ENCODE data around the gene PORCN.

Gene PORCN

GRCh38 chrX:48475774-48476577 lies 32.8 kb upstream of the PORCN start, which contains the start of gene FTSJ1:
TSS of gene FTSJ1 (plus strand) at chrX:48476199. CDS start at chrX:48478048, 1,849 bp downstream.
- H3K4me3 ChIP-seq (ENCODE audit: low read depth, low read length) = peak within 1 kb of the TSS; percentile 80
- DNase-seq (ENCODE audit: low read depth) = peak; percentile 95
- TF ChIP-seq CTCF (conservative IDR thresholded peaks at IDR 0.05; ENCODE audit: low read depth, low read length) = no peak

- H3K4me3 ChIP-seq (ENCODE audit: low read depth, low read length) = peak overlapping the region; percentile 80
- DNase-seq (ENCODE audit: low read depth) = no peak
- no peak for TF ChIP-seq CTCF (conservative IDR thresholded peaks at IDR 0.05; ENCODE audit: low read depth, low read length)
Observed at GRCh38 chrX:48476919-48477318, 31.9 kb upstream of the PORCN start.

- DNase-seq (ENCODE audit: low read depth) = no peak
- TF ChIP-seq CTCF (conservative IDR thresholded peaks at IDR 0.05; ENCODE audit: low read depth, low read length) = no peak
- no peak overlapping the region for H3K4me3 ChIP-seq (ENCODE audit: low read depth, low read length)
Observed at GRCh38 chrX:48477960-48478755, 30.6 kb upstream of the PORCN start.

- TF ChIP-seq CTCF (conservative IDR thresholded peaks at IDR 0.05; ENCODE audit: low read depth, low read length) = no peak
- no peak for DNase-seq (ENCODE audit: low read depth)
- H3K4me3 ChIP-seq (ENCODE audit: low read depth, low read length) = no peak overlapping the region
Observed at GRCh38 chrX:48478806-48479205, 30.0 kb upstream of the PORCN start.

GRCh38 chrX:48480142-48480541 lies 28.6 kb upstream of the PORCN start:
- no peak for DNase-seq (ENCODE audit: low read depth)
- H3K4me3 ChIP-seq (ENCODE audit: low read depth, low read length) = no peak overlapping the region

DNA sequence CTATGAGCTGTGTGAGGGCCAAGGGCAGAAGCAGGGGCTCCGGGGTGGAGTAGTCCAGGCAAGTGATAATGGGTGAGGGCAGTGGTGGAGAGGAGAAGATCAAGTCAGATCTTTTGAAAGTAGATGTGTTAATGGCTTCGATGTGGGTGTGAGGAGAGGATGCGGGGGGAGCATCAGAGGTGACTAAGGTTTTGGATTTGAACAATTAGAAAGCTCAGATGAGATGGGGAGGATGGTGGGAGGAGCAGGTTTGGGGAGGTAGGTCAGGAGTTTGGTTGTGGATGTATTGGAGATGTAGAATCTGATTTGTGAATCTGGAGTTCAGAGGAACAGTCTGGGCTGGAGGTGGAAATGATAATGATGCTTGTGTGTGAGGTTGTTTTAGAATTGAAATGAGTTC lies 28.2 kb upstream of the PORCN start:
- no peak for TF ChIP-seq CTCF (conservative IDR thresholded peaks at IDR 0.05; ENCODE audit: low read depth, low read length)
- no peak for DNase-seq (ENCODE audit: low read depth)
- no peak overlapping the region for H3K4me3 ChIP-seq (ENCODE audit: low read depth, low read length)

More at GRCh38 chrX:48480142-48480541, 28.6 kb upstream of the PORCN start:
- TF ChIP-seq CTCF (conservative IDR thresholded peaks at IDR 0.05; ENCODE audit: low read depth, low read length) = no peak
